NCI-H128 (cell line): Measurements from ENCODE around the gene DACH1.

ENCODE experiments used
- DNase-seq: peaks from one replicate; lab custom pipeline; 2025; ENCODE audit not compliant: unreplicated experiment; lab: John Stamatoyannopoulos, UW

The DACH1 gene

DNA sequence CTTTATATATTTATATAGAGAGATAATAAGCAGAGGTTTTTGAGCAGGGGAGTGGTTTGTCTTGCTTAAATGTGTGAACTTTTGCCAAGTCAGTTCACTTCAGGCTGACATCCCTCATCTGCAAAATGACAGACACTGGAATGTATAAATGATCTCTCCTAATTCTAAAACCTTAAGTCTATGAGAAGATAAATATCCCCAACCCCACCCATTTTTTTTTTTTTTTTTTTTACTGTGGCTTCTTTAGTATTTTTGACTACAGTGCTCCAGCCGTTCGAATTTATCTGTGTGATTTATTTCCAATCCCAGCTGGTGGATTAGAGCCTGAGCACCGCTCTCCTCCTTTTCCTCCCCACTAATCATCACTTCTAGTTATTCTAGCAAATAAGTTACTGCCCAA is 234.8 kb downstream of the DACH1 start:
- no peak for DNase-seq

DNA sequence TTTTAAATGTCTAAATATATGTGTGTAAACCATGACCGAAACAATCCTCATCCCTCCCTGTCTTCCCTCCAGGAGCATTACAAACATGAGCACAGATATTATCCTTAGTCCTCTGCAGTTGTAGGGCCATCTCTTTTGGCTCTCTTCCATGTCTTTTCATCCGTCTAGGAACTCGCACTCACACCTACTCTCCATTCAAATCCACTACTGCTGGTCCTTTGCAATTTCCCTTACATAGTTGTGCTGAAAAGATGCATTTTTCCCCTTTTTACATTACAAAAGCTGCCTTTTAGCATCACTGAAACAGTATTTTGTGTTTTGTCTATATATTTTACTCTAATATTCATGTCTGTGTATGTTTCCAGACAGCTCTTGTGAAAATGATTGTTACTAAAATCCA is 237.8 kb downstream of the DACH1 start:
- DNase-seq, result no peak

DNA sequence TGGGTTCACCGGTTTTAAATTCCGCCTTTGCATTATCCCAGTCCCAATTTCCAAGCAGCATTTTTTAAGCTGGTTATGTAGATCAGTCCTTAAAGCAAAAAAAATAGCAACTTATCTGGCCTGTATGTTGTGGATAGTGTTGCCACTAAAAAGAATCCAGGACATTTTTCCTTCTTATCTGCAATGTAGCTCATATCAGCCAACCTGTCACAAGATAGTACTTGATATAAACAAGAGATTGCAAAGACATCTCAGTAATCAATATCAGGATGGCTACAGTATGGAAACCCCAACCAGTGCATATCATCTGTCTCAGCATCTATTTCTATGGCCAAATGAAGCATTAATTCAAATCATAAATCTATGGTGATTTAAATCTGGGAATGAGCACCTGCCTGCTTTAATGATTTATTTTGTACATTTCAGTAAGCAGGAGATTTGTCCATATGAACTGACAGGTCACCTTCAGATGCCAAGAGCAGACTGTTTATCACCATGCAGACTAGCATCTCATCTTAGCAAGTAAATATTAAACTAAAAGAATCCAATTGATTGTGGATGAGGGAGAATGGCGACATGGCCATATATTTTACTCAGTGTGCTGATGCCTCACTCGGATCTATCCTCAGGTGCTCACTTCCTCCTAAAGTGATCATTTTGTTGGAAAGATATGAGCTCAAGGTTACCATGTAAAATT is 240.4 kb downstream of the DACH1 start:
- no peak for DNase-seq

DNA sequence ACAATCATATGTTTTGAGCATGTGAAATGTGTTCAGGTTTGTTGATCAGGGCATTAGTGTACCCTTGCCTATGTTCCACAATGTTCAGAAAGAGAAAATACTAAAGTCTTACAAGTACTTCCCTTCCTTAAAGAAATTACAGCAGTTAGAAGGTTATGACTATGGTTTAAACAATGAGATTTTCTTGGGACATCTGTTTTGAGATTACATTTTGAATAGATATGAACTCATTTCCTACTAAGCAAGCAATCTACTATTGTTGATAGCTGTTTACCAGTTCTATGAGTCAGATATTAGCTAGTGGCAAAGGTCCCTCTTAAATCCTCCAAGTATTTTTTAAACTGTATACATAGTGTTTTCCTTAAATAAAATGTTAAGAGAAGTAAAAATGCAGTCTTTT is 241.3 kb downstream of the DACH1 start:
- DNase-seq, result no peak

DNA sequence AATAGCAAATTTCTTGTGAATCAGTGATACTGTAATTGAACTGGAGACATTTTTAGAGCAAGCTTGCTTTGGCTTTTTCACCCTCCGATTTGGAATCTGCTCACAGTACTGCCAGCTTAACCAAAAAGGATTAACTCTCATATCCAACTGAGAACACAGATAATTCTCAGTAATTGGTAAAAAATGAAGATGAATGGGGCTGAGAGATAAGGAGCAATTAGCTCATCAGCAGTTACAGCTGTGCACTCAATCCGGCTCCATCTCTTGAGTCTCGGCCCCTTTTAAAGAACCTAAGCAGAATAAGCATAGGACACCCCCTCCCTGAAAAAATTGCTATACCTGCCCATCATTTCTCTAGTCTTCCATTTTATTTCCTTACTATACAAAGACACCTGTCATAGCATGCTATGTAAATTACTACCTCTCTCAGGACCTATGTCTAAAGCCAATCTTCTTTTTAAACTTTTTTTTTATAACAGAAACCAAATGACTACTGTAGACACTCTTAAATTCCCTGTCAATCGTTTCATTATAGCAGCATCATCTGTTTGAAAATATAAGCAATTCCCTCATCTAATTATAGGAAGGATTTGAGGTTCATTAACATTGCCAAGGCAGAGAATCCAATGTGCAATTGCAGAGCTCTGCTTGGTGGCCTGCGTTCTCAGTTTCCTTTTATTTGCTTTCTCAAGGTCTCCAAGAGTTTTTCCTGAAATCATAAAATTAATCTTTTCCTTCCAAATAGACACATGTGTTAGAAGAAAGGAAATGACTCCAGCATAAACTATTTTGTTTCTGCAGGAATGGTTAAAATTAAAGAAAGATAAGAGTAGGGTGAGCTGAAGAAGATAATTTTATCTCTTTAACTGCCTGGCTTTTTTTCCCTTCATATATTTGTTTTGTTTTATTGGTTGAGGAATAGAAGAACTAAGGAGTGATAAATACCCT is 242.1 kb downstream of the DACH1 start:
- DNase-seq, result no peak

DNA sequence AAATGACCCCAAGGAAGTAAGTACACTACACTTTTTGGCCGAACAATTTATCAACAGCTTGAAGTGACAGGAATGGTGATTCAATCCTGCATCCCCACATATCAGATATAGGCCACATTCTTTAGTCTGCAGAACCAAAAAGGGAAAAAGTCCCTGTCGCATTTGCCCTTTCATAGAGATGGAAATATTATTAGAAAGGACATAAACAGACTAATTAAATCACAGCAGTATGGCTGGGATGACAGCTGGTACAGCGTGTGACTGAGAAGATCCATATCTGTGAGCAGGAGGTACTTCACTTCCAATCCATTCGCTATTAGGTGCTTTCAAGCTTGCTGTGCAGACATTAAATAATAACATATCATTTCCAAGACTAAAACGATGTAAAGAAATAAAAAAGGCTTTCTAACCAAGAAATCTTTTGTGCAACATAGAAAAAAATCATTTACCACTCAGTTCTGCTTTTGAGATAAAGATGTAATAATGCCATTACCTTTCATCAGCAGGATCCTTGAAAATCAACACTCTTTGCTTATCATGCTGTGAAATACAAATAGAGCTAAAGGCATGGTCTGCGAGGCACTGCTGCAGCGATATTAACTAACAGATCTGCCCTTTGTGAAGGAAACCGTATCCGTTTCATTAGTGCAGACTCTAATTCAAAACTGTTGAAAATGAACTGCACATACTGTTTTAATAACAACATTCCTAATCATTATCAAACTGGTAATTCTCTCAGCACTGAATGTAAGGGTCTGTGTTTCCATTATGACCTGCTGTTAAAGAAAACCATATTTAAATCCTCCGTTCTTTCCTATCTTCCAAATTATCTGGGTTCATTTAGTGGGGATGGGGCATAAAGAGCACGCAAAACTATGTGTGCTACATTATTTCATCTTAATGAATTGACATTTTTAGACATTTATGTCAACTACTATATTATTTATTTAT is 245.6 kb downstream of the DACH1 start:
- peak; percentile 88 for DNase-seq

DNA sequence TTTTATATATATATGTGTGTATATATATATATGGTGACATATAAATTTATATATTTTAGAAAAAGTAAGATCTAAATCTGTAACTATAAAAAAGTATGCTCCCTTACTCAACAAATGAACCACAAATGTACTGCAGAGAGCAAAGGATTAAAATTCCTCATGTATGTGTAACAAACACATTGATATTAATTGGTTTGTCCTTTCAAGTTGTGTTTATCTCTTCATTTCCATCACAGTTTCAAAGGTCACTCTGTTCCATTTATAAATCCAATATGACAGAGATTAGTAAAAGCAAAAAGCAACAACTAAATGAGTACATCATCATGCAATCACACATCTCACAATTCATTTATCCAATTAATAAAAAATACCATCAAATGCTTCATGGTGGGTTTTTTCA is 247.9 kb downstream of the DACH1 start:
- DNase-seq, result no peak

DNA sequence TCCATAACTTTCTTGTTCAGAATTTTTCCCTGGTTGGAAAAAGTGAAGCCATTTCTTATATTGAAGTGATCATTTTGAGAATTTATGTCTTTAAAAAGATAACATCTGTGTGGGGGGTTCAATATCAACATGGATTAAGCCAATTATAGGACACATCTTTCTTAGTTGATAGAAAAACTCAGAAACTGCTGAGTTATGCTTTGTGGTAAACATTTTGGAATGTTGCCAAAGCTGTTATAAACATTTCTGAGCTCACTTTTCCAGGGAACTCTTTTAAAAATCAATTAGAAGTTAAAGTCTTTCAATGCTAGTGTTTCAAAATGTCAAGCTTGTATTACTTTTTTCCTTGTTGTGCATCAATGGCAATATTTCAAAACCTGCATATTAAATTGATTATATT is 248.8 kb downstream of the DACH1 start:
- no peak for DNase-seq

DNA sequence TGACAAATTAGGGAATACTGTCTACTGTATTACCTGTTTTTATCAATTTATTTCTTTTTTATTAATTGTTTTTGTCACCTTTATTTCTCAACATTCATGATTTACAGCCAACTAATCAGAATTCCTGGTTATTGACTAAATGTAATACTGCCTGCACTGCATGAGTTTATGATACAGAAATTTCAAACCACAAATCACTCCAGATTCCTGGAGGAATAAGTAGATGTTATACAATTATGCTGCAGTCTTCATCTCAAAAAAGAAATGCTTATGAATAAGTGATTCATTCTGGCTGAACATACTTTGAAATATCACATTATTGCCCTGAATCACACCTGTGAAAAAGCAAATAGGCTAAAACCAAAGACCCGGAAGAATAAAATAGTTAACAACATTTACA is 249.7 kb downstream of the DACH1 start:
- no peak for DNase-seq

DNA sequence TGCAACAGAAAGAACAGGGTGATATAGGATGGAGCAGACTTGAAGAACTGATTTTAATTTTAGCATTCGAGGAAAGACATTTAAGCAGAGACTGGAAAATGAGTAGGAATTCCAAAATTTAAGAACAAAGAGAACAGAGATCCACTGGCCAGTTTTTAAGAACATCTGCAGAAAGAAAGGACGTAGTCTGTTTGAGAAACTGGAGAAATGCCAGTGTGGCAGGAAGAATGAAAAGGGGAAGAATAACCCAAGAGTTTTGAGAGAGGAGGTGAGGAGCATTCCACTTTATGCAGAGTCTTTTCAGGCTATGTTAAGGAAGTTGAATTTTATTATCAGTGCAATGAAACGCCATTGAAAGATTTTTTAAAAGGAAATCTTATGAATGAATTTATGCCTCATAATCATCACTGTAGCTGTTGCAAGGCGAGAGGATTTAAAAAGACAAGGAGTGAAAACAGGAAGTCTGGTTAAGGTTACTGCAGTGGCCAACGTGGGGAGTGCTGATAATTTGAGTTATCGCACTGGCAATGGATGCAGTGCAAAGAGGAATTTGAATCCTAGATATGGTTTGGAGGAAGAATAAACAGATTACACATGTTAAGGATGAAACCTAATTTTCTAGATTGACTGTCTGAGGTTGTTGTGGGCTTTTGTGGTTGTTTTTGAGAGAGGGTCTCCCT is 253.8 kb downstream of the DACH1 start:
- no peak for DNase-seq

DNA sequence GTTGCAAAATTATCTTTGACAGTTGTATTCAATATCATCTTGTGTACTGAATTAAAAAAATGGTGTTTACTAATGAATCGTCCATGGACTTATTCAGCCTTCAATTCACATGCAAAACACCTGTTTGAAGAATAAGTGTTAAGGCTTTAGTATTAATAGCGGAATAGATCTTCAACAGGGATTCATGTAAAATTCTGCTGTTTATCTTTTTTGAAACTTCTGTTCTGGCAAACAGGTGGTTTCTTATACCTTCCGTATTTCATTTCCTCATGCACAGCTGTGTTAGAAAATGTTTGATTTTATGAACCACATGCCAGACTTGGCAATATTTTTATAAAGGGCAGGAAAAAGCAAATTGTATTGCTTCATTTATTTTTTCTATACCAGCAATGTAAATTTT is 255.7 kb downstream of the DACH1 start:
- no peak for DNase-seq

DNA sequence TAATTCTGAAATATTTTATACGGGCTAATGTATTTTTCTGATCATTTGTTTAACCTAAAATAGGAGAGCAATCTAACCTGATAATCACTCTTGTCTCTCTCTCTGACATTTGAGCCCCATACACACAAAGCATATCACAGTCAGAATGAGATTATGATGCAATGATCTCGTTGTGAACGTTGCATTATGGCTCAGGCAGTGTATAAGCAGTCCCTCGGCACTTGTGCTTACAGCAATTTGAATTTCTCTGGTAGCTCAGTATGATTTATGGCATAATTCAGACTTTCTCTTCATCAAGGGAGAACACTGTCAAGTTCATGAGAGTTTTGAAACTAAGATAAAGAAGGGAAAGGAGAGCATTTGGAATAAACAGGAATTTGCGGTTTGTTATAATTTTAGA is 256.1 kb downstream of the DACH1 start:
- no peak for DNase-seq

DNA sequence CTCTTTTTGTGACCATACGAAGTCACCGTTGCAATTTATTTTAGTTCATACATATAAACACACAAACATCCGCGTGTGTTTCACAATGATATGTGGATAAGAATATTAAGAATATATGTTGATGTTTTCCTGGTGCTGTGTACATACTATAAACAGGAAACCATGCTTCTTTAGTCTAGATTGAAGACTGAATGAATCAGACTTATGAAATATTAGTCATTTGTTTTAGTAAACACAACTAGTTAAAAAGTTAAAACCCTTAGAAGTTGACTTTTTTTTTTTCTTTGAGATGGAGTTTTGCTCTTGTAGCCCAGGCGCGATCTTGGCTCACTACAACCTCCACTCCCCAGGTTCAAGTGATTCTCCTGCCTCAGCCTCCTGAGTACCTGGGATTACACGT is 257.7 kb downstream of the DACH1 start:
- no peak for DNase-seq

DNA sequence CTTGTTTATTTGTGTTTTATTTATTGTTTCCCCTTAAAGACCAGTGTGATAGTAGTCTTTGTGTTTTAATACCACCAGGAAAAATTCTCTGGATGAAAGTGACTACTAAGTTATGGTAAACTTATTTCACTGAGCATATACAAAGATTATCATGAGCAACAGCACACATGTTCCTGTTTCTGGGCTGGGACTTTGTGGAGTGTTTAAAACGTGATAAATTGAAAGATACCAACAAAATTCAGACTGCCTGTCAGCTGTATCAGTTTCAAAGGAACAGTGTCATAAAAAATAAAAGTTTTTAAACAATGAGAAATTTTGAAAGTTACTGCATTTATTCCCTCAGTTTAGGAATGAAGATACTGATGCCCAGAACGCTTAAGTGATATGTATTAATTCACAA is 259.4 kb downstream of the DACH1 start:
- no peak for DNase-seq

DNA sequence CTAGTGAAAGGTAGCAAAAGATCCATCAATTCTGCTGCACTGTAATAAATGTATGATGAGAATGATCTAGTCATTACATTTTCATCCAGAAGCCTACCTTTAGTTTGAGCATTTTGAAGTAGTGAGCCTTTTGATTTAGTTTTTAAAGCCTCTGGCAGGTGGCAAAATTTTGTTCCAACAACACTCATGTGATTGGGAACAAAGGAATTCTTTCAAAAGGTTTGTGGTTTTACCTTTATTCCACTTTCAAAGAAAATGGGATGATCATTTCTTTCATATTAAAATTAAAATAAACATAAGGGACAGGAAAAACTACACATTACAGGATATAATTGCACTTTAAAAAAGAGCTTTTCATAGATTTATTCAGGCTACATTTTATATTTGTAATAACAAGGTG is 260.2 kb downstream of the DACH1 start:
- DNase-seq, result no peak

DNA sequence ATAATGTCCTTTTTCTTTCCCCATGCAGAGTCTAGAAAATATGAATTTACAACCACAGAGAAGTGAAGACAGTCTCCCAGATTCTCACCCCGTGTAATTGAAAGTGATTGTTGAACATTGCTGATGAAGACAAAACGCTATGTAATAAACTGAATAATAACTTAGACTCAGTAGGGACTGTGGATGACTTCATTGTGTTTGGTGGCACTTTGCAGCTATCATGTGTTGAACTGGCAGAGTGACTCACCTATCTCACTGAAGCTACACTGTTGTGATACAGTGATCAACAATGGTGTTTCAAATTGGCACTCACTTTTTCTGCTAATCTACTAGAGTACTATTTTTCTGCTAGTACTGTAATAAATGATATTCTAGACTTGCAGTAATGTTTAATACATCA is 261.3 kb downstream of the DACH1 start:
- no peak for DNase-seq

DNA sequence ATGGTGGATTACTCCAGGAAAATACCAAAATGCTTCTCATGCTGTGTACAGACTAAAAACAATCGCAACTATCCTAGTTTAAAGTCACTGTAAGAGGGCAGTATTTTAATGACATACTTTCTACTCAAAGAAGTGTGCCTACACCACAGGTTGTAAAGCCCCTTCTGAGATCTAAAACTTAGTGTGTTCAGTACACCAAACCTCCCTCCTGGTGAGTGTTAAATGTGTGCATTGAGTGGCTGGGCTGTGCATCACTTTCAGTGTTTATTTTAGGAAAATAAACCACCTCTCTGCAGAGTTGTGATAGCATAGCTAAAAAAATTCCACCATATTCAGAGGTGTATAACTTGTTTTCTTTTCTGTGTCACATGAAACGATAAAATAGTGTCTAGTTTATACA is 263.7 kb downstream of the DACH1 start:
- no peak for DNase-seq

DNA sequence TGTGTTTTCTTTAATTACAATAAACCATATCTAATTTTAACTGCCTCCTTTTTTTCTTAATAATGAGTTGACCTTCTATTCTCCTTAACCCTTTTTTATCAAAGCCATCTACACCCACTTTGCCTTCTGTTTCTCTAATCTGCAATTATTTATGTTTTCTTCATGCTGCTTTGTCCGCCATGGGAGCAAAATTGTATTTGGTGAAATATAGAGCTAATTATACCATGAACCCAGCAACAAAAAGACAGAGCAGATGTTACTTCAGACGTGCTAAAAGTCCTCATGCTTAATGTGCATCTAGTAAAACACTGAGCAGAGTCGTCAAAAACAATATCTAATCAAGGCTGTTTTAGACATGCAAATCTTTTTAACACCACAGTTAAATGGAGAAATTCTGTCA is 264.7 kb downstream of the DACH1 start:
- no peak for DNase-seq

DNA sequence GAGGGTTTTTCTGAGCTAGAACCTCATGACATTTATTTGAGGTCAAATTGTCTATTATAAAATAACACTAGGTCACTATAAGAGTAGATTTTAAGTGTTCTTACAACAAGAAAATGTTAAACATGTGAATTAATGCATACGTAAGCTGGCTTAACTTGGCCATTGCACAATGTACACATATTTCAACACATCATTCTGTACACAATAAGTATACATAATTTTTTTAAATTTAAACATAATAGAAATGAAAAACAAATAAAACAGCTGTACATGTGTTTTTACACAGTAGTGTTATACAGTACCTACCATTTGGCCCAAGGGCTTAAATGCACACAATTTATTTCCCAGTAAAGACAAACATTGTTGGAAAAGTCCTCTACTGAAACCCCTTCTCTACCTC is 269.9 kb downstream of the DACH1 start:
- no peak for DNase-seq

DNA sequence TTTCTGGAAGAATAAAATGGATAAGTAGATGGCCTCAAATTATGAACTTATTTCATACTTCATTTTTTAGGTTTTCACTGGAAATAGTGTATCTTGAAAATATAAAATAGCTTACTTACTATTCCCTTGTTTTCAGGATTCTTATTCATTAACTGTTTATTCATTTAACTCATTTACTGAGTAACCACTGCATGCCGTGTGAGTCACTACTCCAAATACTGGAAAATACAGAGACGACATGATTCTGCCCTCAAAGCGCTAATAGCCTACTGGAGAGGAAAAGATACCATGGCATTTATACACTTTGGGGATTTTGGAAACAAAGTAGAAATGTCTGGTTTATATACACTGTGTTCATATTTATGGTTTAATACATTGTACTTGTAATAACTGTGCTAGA is 270.9 kb downstream of the DACH1 start:
- no peak for DNase-seq

DNA sequence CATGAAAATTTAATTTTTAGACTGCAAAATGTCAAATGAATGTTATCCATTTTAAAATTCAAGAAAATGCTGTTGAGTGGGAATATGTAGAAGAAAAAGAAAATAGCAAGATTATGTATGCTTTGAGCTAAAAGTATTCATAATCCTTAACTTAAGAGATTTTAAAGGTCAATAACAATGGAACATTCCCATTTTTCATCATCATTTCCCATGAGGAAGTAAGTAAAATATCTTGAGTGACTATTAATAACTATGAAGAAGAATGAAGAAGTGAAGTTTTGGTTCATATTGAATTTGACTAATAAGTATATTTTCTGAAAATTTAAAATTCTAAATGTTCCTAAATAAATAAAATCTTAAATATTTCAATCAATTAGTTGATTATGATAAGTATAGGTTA is 273.4 kb downstream of the DACH1 start:
- DNase-seq, result no peak
